ENCODE measurements around the gene PAN3.

- TF ChIP-seq CTCF (IDR thresholded peaks at IDR 0.05; ENCODE audit: insufficient read depth, low read depth, low read length), result no peak
- no peak for TF ChIP-seq EZH2 (IDR thresholded peaks at IDR 0.05; ENCODE audit: insufficient read depth, low read length)
Measured at GRCh38 chr13:28327373-28328270, 189.3 kb downstream of the PAN3 start.

Measured in astrocyte (in vitro differentiated cells and primary cell).